Measurements from ENCODE around the gene BCL11A. TPM values are rescaled to one million over a fixed set of nuclear protein-coding genes. Genes with fewer than 3 reads are reported as not detected.
A peak's percentile ranks its signal among the peaks of the same experiment; 100 is the strongest.

The BCL11A gene
- total and polyA plus RNA-seq, 2 experiments from 2014 or later: 57.5 to 77.6 TPM

DNA sequence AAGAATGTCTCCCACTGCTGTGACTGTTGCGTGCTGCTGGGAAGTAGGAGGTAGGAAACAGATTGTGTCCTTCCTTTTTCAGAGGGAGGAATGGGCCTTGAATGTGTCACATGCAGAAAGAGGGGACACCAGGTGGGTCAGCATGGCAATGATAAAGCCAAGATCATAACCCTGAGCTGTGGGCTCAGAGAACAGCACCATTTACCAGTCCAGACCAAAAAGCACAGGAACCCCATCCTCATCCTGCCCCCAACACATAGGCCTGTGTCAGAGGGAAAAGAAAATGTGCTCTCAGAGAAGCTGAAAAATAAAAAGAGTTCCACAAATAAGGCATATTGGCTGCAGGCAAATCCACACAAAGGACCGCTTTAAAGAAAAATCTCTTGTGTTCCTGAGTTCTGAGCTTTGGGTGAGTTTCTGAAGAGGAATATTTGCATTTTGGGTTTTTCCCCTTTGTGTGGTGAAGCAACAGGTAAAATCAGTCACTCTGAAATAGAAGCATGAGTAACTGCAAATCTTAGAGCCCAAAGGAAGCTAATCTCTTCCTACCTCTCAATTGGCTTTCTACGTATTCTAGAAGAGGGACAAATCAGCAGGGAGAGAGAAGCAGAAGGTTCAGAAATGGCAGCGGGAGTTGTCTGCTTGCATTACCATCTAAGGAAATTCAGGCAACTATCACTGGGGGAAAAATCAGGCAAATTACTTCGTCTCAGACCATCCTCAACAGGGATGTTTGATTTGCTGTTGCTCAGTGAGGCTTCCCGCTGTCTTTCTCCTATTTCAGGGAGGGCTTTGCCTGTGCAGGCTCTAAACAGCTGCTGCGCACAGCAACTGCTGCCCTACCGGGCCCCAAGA is 106.8 kb downstream of the BCL11A start:
- H3K79me2 ChIP-seq (replicated peaks; ENCODE audit: insufficient read depth): no peaks in the 10 kb centered on the region
- H2AFZ ChIP-seq: peak overlapping the region; percentile 88
- 0 out of 2 replicates have a peak overlapping the region, but pooled peaks have one; percentile 21 for H3K4me2 ChIP-seq
- H3K4me3 ChIP-seq: no peak overlapping the region
- no peaks in the 10 kb centered on the region for H3F3A ChIP-seq (replicated peaks; ENCODE audit: low read depth)
- Mint-ChIP-seq H3K4me1 (peaks cover 43% of the 10 kb centered on the region), H3K9me3 (no peaks in the 10 kb centered on the region), H3K27me3 (ENCODE audit: insufficient read depth, low read depth, poor library complexity) (peaks cover 4% of the 10 kb centered on the region), H3K27ac (0 out of 2 replicates have a peak overlapping the region, but pooled peaks have one; percentile 53), H3K4me3 (no peak overlapping the region), H3K36me3 (ENCODE audit: low read depth) (no peaks in the 10 kb centered on the region)
- peak; percentile 38; the same call in 2 of the 3 replicates for ATAC-seq
- no peak for DNase-seq (ENCODE audit: low spot score)
- TF ChIP-seq STAT1 (IDR thresholded peaks at IDR 0.05; ENCODE audit: unreplicated experiment) (no peak), ZNF114 (CRISPR knock-in tag; IDR thresholded peaks at IDR 0.05) (no peak), POLR2AphosphoS5 (IDR thresholded peaks at IDR 0.05; ENCODE audit: low read depth) (no peak), EZH2 (IDR thresholded peaks at IDR 0.05; ENCODE audit: low read depth, unreplicated experiment) (no peak), ZNF331 (CRISPR knock-in tag; IDR thresholded peaks at IDR 0.05; ENCODE audit: low read depth) (no peak), EZH2phosphoT487 (IDR thresholded peaks at IDR 0.05; ENCODE audit: unreplicated experiment) (no peak), JUNB (IDR thresholded peaks at IDR 0.05; ENCODE audit: unreplicated experiment) (no peak), CREB1 (CRISPR knock-in tag; IDR thresholded peaks at IDR 0.05; ENCODE audit: low read depth) (no peak), NANOG (IDR thresholded peaks at IDR 0.05; ENCODE audit: borderline replicate concordance) (no peak)
- TF ChIP-seq, protein P1, sequence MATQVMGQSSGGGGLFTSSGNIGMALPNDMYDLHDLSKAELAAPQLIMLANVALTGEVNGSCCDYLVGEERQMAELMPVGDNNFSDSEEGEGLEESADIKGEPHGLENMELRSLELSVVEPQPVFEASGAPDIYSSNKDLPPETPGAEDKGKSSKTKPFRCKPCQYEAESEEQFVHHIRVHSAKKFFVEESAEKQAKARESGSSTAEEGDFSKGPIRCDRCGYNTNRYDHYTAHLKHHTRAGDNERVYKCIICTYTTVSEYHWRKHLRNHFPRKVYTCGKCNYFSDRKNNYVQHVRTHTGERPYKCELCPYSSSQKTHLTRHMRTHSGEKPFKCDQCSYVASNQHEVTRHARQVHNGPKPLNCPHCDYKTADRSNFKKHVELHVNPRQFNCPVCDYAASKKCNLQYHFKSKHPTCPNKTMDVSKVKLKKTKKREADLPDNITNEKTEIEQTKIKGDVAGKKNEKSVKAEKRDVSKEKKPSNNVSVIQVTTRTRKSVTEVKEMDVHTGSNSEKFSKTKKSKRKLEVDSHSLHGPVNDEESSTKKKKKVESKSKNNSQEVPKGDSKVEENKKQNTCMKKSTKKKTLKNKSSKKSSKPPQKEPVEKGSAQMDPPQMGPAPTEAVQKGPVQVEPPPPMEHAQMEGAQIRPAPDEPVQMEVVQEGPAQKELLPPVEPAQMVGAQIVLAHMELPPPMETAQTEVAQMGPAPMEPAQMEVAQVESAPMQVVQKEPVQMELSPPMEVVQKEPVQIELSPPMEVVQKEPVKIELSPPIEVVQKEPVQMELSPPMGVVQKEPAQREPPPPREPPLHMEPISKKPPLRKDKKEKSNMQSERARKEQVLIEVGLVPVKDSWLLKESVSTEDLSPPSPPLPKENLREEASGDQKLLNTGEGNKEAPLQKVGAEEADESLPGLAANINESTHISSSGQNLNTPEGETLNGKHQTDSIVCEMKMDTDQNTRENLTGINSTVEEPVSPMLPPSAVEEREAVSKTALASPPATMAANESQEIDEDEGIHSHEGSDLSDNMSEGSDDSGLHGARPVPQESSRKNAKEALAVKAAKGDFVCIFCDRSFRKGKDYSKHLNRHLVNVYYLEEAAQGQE (IDR thresholded peaks at IDR 0.05; ENCODE audit: unreplicated experiment): no peak
- TF ChIP-seq, protein P2, sequence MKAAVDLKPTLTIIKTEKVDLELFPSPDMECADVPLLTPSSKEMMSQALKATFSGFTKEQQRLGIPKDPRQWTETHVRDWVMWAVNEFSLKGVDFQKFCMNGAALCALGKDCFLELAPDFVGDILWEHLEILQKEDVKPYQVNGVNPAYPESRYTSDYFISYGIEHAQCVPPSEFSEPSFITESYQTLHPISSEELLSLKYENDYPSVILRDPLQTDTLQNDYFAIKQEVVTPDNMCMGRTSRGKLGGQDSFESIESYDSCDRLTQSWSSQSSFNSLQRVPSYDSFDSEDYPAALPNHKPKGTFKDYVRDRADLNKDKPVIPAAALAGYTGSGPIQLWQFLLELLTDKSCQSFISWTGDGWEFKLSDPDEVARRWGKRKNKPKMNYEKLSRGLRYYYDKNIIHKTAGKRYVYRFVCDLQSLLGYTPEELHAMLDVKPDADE (IDR thresholded peaks at IDR 0.05): no peak
- TF ChIP-seq, protein P3, sequence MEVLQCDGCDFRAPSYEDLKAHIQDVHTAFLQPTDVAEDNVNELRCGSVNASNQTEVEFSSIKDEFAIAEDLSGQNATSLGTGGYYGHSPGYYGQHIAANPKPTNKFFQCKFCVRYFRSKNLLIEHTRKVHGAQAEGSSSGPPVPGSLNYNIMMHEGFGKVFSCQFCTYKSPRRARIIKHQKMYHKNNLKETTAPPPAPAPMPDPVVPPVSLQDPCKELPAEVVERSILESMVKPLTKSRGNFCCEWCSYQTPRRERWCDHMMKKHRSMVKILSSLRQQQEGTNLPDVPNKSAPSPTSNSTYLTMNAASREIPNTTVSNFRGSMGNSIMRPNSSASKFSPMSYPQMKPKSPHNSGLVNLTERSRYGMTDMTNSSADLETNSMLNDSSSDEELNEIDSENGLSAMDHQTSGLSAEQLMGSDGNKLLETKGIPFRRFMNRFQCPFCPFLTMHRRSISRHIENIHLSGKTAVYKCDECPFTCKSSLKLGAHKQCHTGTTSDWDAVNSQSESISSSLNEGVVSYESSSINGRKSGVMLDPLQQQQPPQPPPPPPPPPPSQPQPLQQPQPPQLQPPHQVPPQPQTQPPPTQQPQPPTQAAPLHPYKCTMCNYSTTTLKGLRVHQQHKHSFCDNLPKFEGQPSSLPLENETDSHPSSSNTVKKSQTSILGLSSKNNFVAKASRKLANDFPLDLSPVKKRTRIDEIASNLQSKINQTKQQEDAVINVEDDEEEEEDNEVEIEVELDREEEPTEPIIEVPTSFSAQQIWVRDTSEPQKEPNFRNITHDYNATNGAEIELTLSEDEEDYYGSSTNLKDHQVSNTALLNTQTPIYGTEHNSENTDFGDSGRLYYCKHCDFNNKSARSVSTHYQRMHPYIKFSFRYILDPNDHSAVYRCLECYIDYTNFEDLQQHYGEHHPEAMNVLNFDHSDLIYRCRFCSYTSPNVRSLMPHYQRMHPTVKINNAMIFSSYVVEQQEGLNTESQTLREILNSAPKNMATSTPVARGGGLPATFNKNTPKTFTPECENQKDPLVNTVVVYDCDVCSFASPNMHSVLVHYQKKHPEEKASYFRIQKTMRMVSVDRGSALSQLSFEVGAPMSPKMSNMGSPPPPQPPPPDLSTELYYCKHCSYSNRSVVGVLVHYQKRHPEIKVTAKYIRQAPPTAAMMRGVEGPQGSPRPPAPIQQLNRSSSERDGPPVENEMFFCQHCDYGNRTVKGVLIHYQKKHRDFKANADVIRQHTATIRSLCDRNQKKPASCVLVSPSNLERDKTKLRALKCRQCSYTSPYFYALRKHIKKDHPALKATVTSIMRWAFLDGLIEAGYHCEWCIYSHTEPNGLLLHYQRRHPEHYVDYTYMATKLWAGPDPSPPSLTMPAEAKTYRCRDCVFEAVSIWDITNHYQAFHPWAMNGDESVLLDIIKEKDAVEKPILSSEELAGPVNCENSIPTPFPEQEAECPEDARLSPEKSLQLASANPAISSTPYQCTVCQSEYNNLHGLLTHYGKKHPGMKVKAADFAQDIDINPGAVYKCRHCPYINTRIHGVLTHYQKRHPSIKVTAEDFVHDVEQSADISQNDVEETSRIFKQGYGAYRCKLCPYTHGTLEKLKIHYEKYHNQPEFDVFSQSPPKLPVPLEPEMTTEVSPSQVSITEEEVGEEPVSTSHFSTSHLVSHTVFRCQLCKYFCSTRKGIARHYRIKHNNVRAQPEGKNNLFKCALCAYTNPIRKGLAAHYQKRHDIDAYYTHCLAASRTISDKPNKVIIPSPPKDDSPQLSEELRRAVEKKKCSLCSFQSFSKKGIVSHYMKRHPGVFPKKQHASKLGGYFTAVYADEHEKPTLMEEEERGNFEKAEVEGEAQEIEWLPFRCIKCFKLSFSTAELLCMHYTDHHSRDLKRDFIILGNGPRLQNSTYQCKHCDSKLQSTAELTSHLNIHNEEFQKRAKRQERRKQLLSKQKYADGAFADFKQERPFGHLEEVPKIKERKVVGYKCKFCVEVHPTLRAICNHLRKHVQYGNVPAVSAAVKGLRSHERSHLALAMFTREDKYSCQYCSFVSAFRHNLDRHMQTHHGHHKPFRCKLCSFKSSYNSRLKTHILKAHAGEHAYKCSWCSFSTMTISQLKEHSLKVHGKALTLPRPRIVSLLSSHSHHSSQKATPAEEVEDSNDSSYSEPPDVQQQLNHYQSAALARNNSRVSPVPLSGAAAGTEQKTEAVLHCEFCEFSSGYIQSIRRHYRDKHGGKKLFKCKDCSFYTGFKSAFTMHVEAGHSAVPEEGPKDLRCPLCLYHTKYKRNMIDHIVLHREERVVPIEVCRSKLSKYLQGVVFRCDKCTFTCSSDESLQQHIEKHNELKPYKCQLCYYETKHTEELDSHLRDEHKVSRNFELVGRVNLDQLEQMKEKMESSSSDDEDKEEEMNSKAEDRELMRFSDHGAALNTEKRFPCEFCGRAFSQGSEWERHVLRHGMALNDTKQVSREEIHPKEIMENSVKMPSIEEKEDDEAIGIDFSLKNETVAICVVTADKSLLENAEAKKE (CRISPR knock-in tag; IDR thresholded peaks at IDR 0.05): no peak
- TF ChIP-seq, protein P4, sequence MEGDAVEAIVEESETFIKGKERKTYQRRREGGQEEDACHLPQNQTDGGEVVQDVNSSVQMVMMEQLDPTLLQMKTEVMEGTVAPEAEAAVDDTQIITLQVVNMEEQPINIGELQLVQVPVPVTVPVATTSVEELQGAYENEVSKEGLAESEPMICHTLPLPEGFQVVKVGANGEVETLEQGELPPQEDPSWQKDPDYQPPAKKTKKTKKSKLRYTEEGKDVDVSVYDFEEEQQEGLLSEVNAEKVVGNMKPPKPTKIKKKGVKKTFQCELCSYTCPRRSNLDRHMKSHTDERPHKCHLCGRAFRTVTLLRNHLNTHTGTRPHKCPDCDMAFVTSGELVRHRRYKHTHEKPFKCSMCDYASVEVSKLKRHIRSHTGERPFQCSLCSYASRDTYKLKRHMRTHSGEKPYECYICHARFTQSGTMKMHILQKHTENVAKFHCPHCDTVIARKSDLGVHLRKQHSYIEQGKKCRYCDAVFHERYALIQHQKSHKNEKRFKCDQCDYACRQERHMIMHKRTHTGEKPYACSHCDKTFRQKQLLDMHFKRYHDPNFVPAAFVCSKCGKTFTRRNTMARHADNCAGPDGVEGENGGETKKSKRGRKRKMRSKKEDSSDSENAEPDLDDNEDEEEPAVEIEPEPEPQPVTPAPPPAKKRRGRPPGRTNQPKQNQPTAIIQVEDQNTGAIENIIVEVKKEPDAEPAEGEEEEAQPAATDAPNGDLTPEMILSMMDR (conservative IDR thresholded peaks at IDR 0.05; ENCODE audit: low read depth in 2 of 2): no peak
- 0 out of 2 replicates have a peak overlapping the region, but pooled peaks have one; percentile 9 for H3K27ac ChIP-seq (ENCODE audit: low read depth)
- H3K4me1 ChIP-seq (ENCODE audit: insufficient read depth): peaks cover 15% of the 10 kb centered on the region
- H3K27me3 ChIP-seq (ENCODE audit: insufficient read depth): no peaks in the 10 kb centered on the region; the same call in 1 of the 2 replicates
- no peaks in the 10 kb centered on the region for H4K20me1 ChIP-seq (replicated peaks; ENCODE audit: insufficient read depth)
- no peaks in the 10 kb centered on the region for H3K9me2 ChIP-seq (ENCODE audit: insufficient read depth)
- H3K36me3 ChIP-seq (ENCODE audit: insufficient read depth): no peaks in the 10 kb centered on the region

Measured in GM23338 (cell line).